Trophoblast cell (in vitro differentiated cells and primary cell): Measurements from ENCODE around the gene HMGCR.

Source experiments
- DNase-seq, 2 donors: peaks; one replicate each; pipeline ENCODE4 v3.0.0-alpha.2; 2016
- H2AFZ ChIP-seq: 2 replicates; pipeline ENCODE4 v1.6.1; 2013; ENCODE audit warnings: low read length, moderate library complexity, mild to moderate bottlenecking; ENCODE audit not compliant: insufficient read depth, poor library complexity
- H2AK5ac ChIP-seq: 2 replicates; pipeline ENCODE4 v1.6.1; 2013; ENCODE audit warnings: mild to moderate bottlenecking, low read length
- H2BK120ac ChIP-seq: 2 replicates; pipeline ENCODE4 v1.6.1; 2013; ENCODE audit warnings: low read length, mild to moderate bottlenecking, moderate library complexity; ENCODE audit not compliant: insufficient read depth, poor library complexity
- H2BK12ac ChIP-seq: 2 replicates; pipeline ENCODE4 v1.6.1; 2013; ENCODE audit warnings: mild to moderate bottlenecking, low read length, moderate library complexity
- H2BK5ac ChIP-seq: 2 replicates; pipeline ENCODE4 v1.6.1; 2013; ENCODE audit warnings: low read length, low read depth, moderate library complexity, mild to moderate bottlenecking; ENCODE audit not compliant: poor library complexity
- H3K14ac ChIP-seq: 2 replicates; pipeline ENCODE4 v1.6.1; 2013; ENCODE audit warnings: mild to moderate bottlenecking, low read length
- H3K18ac ChIP-seq: 2 replicates; pipeline ENCODE4 v1.6.1; 2013; ENCODE audit warnings: mild to moderate bottlenecking, low read length
- H3K23ac ChIP-seq: 2 replicates; pipeline ENCODE4 v1.6.1; 2013; ENCODE audit warnings: low read length
- H3K27ac ChIP-seq: 2 replicates; pipeline ENCODE4 v1.5.1; 2013; ENCODE audit warnings: low read depth, mild to moderate bottlenecking, inconsistent platforms, low read length, moderate library complexity
- H3K27me3 ChIP-seq: 2 replicates; pipeline ENCODE4 v1.6.1; 2013; ENCODE audit warnings: inconsistent platforms, mild to moderate bottlenecking, low read length, moderate library complexity; ENCODE audit not compliant: insufficient read depth
- H3K36me3 ChIP-seq, 2 experiments: 1 replicate in 1 of 2; 2 replicates in 1 of 2; pipeline ENCODE4 v1.6.1; 2013; ENCODE audit warnings: low read length in 2 of 2, mild to moderate bottlenecking in 2 of 2, moderate library complexity in 1 of 2; ENCODE audit not compliant: insufficient read depth in 2 of 2, control insufficient read depth in 1 of 2
- H3K4ac ChIP-seq: 2 replicates; pipeline ENCODE4 v1.6.1; 2013; ENCODE audit warnings: low read depth, mild to moderate bottlenecking, low read length, moderate library complexity
- H3K4me1 ChIP-seq, 2 experiments: 1 replicate in 1 of 2; 2 replicates in 1 of 2; pipeline ENCODE4 v1.6.1; 2013; ENCODE audit warnings: low read length in 2 of 2, mild to moderate bottlenecking in 2 of 2, moderate library complexity in 1 of 2; ENCODE audit not compliant: insufficient read depth in 2 of 2, control insufficient read depth in 1 of 2
- H3K4me2 ChIP-seq: 2 replicates; pipeline ENCODE4 v1.6.1; 2013; ENCODE audit warnings: inconsistent platforms, mild to moderate bottlenecking, low read length, moderate library complexity
- H3K4me3 ChIP-seq: 2 replicates; pipeline ENCODE4 v1.5.1; 2013; ENCODE audit warnings: mild to moderate bottlenecking, low read depth, low read length, inconsistent platforms
- H3K79me1 ChIP-seq: one replicate; pipeline ENCODE4 v1.6.1; 2013; ENCODE audit warnings: low read length
- H3K79me2 ChIP-seq: 2 replicates; pipeline ENCODE4 v1.6.1; 2013; ENCODE audit warnings: low read length, mild to moderate bottlenecking; ENCODE audit not compliant: control insufficient read depth, insufficient read depth, poor library complexity
- H3K9ac ChIP-seq: 2 replicates; pipeline ENCODE4 v1.6.1; 2013; ENCODE audit warnings: mild to moderate bottlenecking, low read length
- H3K9me3 ChIP-seq: 2 replicates; pipeline ENCODE4 v1.6.1; 2013; ENCODE audit warnings: low read depth, mild to moderate bottlenecking, control low read depth, inconsistent platforms, low read length; ENCODE audit not compliant: insufficient read depth
- H4K12ac ChIP-seq: 2 replicates; pipeline ENCODE4 v1.6.1; 2013; ENCODE audit warnings: low read depth, mild to moderate bottlenecking, low read length, moderate library complexity
- H4K8ac ChIP-seq: 2 replicates; pipeline ENCODE4 v1.6.1; 2013; ENCODE audit warnings: low read depth, mild to moderate bottlenecking, low read length, moderate library complexity
- H4K91ac ChIP-seq: one replicate; pipeline ENCODE4 v1.6.1; 2013; ENCODE audit warnings: low read depth, mild to moderate bottlenecking, low read length, moderate library complexity
- WGBS: extraction: QIAGEN DNeasy Blood & Tissue Kit; methylation state at CpG from one replicate; pipeline ENCODE4 v1.1.7; 2013; ENCODE audit warnings: missing lambda C conversion rate; ENCODE audit not compliant: insufficient read length, insufficient coverage; ENCODE audit errors: extremely low coverage; 5-methylcytosine and 5-hydroxymethylcytosine counted together

Gene HMGCR

DNA sequence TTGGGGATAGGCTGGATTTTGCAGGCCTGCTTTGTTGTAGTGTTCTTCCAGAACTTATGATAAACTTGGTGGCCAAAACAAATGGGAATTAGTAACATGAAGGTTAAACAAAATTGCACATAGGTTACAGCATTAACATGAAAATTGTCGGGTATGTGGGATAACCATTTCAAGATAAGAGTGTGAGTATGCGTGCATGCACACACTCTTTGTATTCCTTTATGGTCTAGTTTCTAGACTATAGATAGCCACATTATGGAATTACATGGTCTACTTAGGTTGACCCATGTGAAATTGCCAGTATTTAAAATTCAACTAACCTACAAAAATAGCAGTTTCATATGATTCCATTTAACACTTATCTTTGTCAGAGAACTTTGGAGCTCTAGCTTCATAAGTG, 1.4 kb downstream of the HMGCR start:
- Histone ChIP-seq H2BK120ac (no peak overlapping the region), H3K18ac (no peak overlapping the region), H3K14ac (no peak overlapping the region), H3K4me1 (no peaks in the 10 kb centered on the region), H4K8ac (no peak overlapping the region), H3K36me3 (peaks cover 3 to 4% of the 10 kb centered on the region in 2 experiments), H3K79me1 (peaks cover 11% of the 10 kb centered on the region), H3K9ac (no peak overlapping the region), H3K79me2 (peaks cover 13% of the 10 kb centered on the region), H3K23ac (no peak overlapping the region), H4K12ac (no peak overlapping the region), H3K4ac (peak overlapping the region; percentile 67), H3K4me2 (peak overlapping the region; percentile 61), H2AFZ (no peak overlapping the region), H3K9me3 (no peaks in the 10 kb centered on the region), H4K91ac (no peak overlapping the region), H2AK5ac (no peak overlapping the region), H2BK12ac (no peak overlapping the region), H3K27me3 (no peaks in the 10 kb centered on the region), H2BK5ac (no peak overlapping the region), H3K27ac (no peak overlapping the region), H3K4me3 (no peak overlapping the region)
- peak in 1 of 2 donors; percentile 26 for DNase-seq
- no CpG with 5 or more reads among the region's 2 CpGs for whole genome bisulfite sequencing

DNA sequence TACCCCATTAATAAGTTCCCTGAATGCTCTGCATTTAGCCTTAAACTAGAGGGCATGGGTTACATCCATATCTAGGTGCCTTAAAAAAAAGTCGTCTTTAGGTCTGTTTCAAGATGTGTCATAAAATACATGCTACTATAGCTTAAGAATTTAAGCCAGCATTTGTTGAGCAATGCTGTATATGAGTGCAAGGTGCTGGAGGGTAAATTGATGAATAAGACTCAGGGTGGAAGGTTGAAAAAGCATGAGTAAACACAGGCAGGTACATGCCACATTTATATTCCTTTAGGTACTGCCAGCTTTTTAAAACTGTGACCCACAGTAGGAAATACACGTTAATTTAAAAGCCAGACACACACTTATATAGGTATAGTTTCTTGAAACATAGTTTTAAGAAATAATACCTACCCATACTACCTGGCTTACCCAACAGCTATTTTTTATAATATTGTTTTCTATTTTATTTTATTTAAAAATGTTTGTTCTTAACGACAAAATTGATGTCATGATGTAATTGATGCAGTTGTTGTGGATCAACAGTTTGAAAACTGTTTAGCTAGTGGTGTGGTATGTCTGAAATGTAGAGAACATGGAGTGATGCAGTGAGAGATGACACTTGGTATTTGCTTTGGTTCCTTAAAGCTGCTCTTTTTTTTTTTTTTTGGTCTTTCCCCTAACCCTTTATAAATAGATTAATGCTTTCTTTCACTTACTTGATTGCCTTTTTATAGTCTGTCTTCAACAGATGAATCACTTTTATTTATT, 3.9 kb downstream of the HMGCR start:
- no CpG with 5 or more reads among the region's 3 CpGs for WGBS
- Histone ChIP-seq H2BK5ac (no peak overlapping the region), H3K36me3 (peaks cover 7 to 10% of the 10 kb centered on the region in 2 experiments), H4K12ac (no peak overlapping the region), H3K4me1 (no peaks in the 10 kb centered on the region), H3K4ac (peak overlapping the region; percentile 84), H3K4me3 (no peak overlapping the region), H3K27me3 (no peaks in the 10 kb centered on the region), H2BK120ac (no peak overlapping the region), H3K4me2 (no peak overlapping the region), H2AFZ (no peak overlapping the region), H3K79me2 (peaks cover 13% of the 10 kb centered on the region), H4K8ac (no peak overlapping the region), H2BK12ac (no peak overlapping the region), H3K9ac (no peak overlapping the region), H3K79me1 (peaks cover 11% of the 10 kb centered on the region), H4K91ac (no peak overlapping the region), H3K14ac (no peak overlapping the region), H3K18ac (no peak overlapping the region), H2AK5ac (no peak overlapping the region), H3K27ac (no peak overlapping the region), H3K9me3 (no peaks in the 10 kb centered on the region), H3K23ac (no peak overlapping the region)
- peak; percentile 66 to 93 for DNase-seq

DNA sequence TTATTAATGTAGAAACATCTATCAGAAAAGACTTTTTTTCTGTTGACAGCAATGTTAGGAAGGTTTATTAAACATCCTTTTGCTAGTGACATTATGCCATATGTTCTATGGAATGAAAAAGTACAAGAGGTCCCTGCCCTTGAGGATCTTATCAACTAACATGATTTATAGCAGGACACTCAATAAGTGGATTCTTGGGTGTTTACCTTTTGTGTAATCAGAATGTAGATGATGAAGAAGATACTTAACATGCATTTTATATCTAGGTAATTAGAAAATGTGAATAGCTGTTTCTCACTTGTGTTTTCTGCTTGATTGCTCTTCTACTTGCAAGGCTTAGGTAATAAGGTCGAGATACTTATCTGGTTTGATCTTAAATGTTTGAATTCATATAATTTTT, 4.9 kb downstream of the HMGCR start:
- no peaks in the 10 kb centered on the region for H3K9me3 ChIP-seq
- peaks cover 14 to 16% of the 10 kb centered on the region in 2 experiments for H3K36me3 ChIP-seq
- H2AK5ac ChIP-seq: no peak overlapping the region
- H3K14ac ChIP-seq: no peak overlapping the region
- H4K12ac ChIP-seq: no peak overlapping the region
- H3K9ac ChIP-seq: no peak overlapping the region
- no peaks in the 10 kb centered on the region for H3K27me3 ChIP-seq
- H3K4me3 ChIP-seq: no peak overlapping the region
- no peak overlapping the region for H4K8ac ChIP-seq
- no peak overlapping the region for H2BK120ac ChIP-seq
- H3K27ac ChIP-seq: no peak overlapping the region
- H3K79me2 ChIP-seq: peaks cover 10% of the 10 kb centered on the region
- no peak overlapping the region for H2BK5ac ChIP-seq
- H3K4ac ChIP-seq: no peak overlapping the region
- no peak overlapping the region for H3K4me2 ChIP-seq
- no peak for DNase-seq
- no peak overlapping the region for H2BK12ac ChIP-seq
- H3K18ac ChIP-seq: no peak overlapping the region
- H3K4me1 ChIP-seq: no peaks in the 10 kb centered on the region
- peaks cover 6% of the 10 kb centered on the region for H3K79me1 ChIP-seq
- no peak overlapping the region for H4K91ac ChIP-seq
- no peak overlapping the region for H3K23ac ChIP-seq
- no peak overlapping the region for H2AFZ ChIP-seq
- no CpG with 5 or more reads among the region's 1 CpG for WGBS

DNA sequence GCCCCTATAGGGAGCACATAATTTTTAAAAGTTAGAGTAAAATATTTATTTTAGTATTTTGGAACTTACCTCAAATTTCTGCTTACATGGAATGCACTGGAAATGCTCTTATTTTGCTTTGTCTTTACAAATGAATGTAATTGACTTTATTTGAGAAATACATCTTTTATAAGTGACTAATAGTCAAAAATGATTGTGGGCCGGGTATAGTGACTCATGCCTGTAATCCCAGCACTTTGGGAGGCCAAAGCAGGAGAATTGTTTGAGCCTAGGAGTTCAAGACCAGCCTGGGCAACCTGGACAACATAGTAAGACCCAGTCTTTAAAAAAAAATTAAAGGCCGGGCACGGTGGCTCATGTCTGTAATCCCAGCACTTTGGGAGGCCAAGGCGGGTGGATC, 5.8 kb downstream of the HMGCR start:
- H2BK120ac ChIP-seq: no peak overlapping the region
- no peak overlapping the region for H3K18ac ChIP-seq
- H3K36me3 ChIP-seq: peaks cover 14 to 16% of the 10 kb centered on the region in 2 experiments
- H2BK5ac ChIP-seq: no peak overlapping the region
- no peaks in the 10 kb centered on the region for H3K27me3 ChIP-seq
- WGBS: no CpG with 5 or more reads among the region's 4 CpGs
- no peak overlapping the region for H3K23ac ChIP-seq
- no peak for DNase-seq
- H2BK12ac ChIP-seq: no peak overlapping the region
- H4K8ac ChIP-seq: no peak overlapping the region
- H4K91ac ChIP-seq: no peak overlapping the region
- no peak overlapping the region for H4K12ac ChIP-seq
- H2AK5ac ChIP-seq: no peak overlapping the region
- H3K14ac ChIP-seq: no peak overlapping the region
- H3K79me2 ChIP-seq: peaks cover 3% of the 10 kb centered on the region
- no peaks in the 10 kb centered on the region for H3K79me1 ChIP-seq
- no peaks in the 10 kb centered on the region for H3K4me1 ChIP-seq
- no peak overlapping the region for H2AFZ ChIP-seq
- H3K9me3 ChIP-seq: no peaks in the 10 kb centered on the region
- no peak overlapping the region for H3K9ac ChIP-seq
- H3K27ac ChIP-seq: no peak overlapping the region
- no peak overlapping the region for H3K4me2 ChIP-seq
- H3K4me3 ChIP-seq: no peak overlapping the region
- peak overlapping the region; percentile 87 for H3K4ac ChIP-seq
